ENCODE data around the gene GAS6. TPM values are rescaled to one million over a fixed set of nuclear protein-coding genes. Genes with fewer than 3 reads are reported as not detected.

The GAS6 gene
- total RNA-seq, 1 donor from 2014 or later = 215 TPM

GRCh38 chr13:113816254-113816929, 47.5 kb downstream of the GAS6 start:
- no peak overlapping the region for H3K4me3 ChIP-seq
- H3K27me3 ChIP-seq = no peaks in the 10 kb centered on the region
- H3K27ac ChIP-seq = peak overlapping the region; percentile 93
- TF ChIP-seq CTCF (IDR thresholded peaks at IDR 0.05) = no peak
- TF ChIP-seq POLR2AphosphoS5 (IDR thresholded peaks at IDR 0.05; ENCODE audit: insufficient read depth in 1 of 2, low read depth in 1 of 2) = no peak
- no peak for TF ChIP-seq POLR2A (IDR thresholded peaks at IDR 0.05)
- DNase-seq (ENCODE audit: extremely low spot score in 2 of 2) = no peak
- H3K36me3 ChIP-seq = no peaks in the 10 kb centered on the region
- intact Hi-C loops (cut with DNase I) = no loop called here
- H3K4me1 ChIP-seq = peaks cover 50% of the 10 kb centered on the region
- H3K9me3 ChIP-seq = no peaks in the 10 kb centered on the region

GRCh38 chr13:113815151-113816058, 48.5 kb downstream of the GAS6 start:
- H3K27me3 ChIP-seq = no peaks in the 10 kb centered on the region
- peaks cover 40% of the 10 kb centered on the region for H3K4me1 ChIP-seq
- no peak for DNase-seq (ENCODE audit: extremely low spot score in 2 of 2)
- no peak overlapping the region for H3K27ac ChIP-seq
- H3K36me3 ChIP-seq = no peaks in the 10 kb centered on the region
- H3K9me3 ChIP-seq = no peaks in the 10 kb centered on the region
- no peak overlapping the region for H3K4me3 ChIP-seq
- intact Hi-C loops (cut with DNase I) = no loop called here
- TF ChIP-seq POLR2AphosphoS5 (IDR thresholded peaks at IDR 0.05; ENCODE audit: insufficient read depth in 1 of 2, low read depth in 1 of 2) = no peak
- TF ChIP-seq CTCF (IDR thresholded peaks at IDR 0.05) = no peak
- no peak for TF ChIP-seq POLR2A (IDR thresholded peaks at IDR 0.05)

GRCh38 chr13:113814435-113814821, 49.4 kb downstream of the GAS6 start:
- H3K9me3 ChIP-seq = no peaks in the 10 kb centered on the region
- no peak for DNase-seq (ENCODE audit: extremely low spot score in 2 of 2)
- no peak overlapping the region for H3K4me3 ChIP-seq
- H3K36me3 ChIP-seq = no peaks in the 10 kb centered on the region
- H3K4me1 ChIP-seq = peaks cover 30% of the 10 kb centered on the region
- no peak overlapping the region for H3K27ac ChIP-seq
- no peaks in the 10 kb centered on the region for H3K27me3 ChIP-seq
- TF ChIP-seq POLR2AphosphoS5 (IDR thresholded peaks at IDR 0.05; ENCODE audit: insufficient read depth in 1 of 2, low read depth in 1 of 2) = no peak
- no peak for TF ChIP-seq CTCF (IDR thresholded peaks at IDR 0.05)
- no peak for TF ChIP-seq POLR2A (IDR thresholded peaks at IDR 0.05)
- intact Hi-C loops (cut with DNase I) = loop anchor here (5.0 kb wide), 1 partner anchor 413 kb away; no protein-coding TSS in a partner anchor

- no peaks in the 10 kb centered on the region for H3K27me3 ChIP-seq
- TF ChIP-seq CTCF (IDR thresholded peaks at IDR 0.05) = no peak
- peak in 1 of 2 donors; percentile 12 for TF ChIP-seq POLR2AphosphoS5 (IDR thresholded peaks at IDR 0.05; ENCODE audit: insufficient read depth in 1 of 2, low read depth in 1 of 2)
- H3K36me3 ChIP-seq = no peaks in the 10 kb centered on the region
- no peaks in the 10 kb centered on the region for H3K9me3 ChIP-seq
- peak overlapping the region; percentile 17 for H3K27ac ChIP-seq
- no peak overlapping the region for H3K4me3 ChIP-seq
- DNase-seq (ENCODE audit: extremely low spot score in 2 of 2) = no peak
- H3K4me1 ChIP-seq = peaks cover 27% of the 10 kb centered on the region
- intact Hi-C loops (cut with DNase I) = loop anchor here (5.0 kb wide), 1 partner anchor 413 kb away; no protein-coding TSS in a partner anchor
These were observed 50.0 kb downstream of the GAS6 start for GRCh38 chr13:113813749-113814434.
